ENCODE measurements around the gene USP20.

Gene USP20

DNA sequence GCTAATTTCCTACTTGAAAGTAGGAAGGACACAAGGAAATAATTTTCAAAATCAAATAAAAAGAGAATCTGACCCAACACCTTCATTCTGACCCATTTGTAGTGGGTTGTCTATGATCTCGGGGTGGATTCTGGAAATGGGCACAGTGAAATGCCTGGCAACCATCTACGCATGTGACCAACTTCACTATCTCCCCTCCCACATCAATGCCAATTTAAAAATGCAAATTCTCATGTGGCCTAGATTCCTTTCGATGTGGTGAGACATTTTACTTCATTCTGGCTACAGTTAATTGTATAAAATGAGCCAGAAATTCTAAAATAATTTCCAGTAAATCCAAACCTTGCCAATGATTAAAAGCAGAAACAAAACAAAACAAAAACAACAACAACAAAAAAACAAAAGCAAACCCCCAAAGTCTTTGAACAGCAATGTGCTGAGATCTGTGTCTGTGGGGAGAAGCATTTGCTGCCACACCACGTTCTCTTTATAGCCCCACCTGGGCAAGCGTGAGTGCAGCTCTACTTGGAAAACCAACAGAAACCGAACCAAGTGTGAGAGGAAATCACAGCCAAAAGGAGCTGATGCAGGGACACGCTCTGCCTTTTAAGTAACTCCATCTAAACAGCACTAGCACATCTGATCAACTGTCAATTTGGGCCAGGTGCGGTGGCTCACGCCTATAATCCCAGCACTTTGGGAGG lies 59.0 kb downstream of the USP20 start:
- DNase-seq = no peak

DNA sequence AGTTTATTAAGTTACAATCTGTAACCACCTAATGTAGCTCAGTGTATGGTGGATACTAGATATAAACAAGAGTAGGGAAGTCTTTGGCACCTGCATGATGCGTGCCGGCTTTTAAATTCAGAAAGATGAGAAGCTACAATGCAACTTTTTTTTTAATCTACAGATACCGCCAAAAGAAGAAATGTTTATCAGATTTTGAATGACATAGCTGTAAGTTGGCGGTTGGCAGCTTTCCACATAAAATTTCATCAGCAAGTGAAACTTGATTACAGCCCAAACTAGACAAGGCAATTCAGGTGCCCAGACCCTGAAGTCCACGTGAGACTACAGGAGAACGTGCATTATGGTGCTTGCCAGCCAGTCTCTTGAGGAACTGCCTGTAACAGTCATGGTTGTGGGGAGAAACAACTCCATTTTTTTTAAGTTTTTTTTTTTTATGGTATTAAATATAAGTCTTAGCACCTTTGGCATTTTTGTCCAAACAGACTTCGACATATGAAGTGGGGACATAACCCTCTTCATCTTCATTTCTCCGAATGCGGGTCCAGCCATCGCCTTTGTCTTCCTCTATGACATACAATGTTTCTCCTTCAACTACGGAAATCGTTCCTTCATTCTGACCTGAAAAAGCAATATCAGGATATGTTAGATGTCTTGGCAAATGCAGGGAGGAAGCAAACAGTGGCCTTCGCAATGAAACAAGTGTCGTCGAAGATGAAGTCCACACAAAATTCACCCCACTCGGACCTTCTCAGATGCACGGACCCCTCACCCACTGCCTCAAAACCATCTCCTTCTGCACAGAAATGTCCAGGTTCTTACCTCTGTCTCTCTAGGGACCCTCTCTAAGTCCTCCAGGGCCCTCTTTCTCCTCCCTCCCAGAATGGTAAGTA lies 60.4 kb downstream of the USP20 start:
- DNase-seq = no peak

- no peak for DNase-seq
Measured at GRCh38 chr9:129897263-129897662, 62.0 kb downstream of the USP20 start.

- DNase-seq = no peak
Measured at GRCh38 chr9:129898185-129898584, 62.9 kb downstream of the USP20 start.

- DNase-seq = no peak
Measured at GRCh38 chr9:129899620-129900019, 64.4 kb downstream of the USP20 start.

GRCh38 chr9:129900263-129901027 lies 65.2 kb downstream of the USP20 start:
- no peak for DNase-seq

DNA sequence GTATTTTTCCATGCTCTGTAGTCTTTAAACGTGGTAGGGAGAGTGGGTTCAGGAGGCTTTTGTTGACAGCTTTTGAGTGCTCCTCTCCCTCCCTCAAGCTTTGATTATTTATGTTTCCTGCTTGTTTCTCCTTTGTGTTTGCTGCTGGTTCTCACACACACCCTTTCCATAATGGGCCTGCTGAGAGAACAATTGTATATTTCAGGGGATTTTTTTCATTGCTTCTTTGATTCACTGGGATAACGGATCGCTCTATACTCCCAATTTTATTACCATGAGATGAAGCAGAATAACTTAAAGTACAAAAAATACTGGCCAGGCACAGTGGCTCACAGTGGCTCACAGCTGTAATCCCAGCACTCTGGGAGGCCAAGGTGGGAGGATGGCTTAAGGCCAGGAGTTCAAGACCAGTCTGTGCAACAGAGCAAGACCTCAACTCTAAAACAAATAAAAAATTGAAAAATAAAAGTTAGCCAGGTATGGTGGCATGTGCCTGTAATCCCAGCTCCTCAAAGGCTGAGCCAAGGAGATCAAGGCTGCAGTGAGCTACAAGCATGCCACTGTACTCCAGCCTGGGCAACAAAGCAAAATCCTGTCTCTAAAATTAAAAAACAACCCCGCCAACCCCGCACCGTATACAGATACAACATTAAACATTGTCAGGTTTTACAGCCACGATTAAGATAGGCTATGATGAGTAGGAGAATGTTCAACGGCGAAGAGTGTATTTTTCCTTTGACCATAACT lies 66.9 kb downstream of the USP20 start:
- DNase-seq = no peak

DNA sequence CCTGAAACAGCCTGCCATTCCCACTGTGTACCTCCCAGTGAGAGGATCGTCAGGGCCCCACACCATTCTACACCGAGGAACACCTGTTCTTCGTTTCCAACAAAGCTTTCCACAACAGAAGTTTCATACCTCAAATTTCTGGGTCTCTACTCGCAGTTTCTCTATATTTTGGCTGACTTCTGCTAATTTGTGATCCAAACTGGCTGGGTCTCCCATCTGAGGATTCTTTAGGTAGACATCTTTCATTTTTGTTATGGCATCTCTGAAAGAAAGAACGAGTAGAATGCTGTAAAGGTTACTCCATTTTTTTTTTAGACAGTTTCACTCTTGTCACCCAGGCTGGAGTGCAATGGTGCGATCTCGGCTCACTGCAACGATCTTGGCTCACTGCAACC lies 67.5 kb downstream of the USP20 start:
- DNase-seq = no peak

GRCh38 chr9:129904734-129905133 lies 69.5 kb downstream of the USP20 start:
- DNase-seq = no peak

DNA sequence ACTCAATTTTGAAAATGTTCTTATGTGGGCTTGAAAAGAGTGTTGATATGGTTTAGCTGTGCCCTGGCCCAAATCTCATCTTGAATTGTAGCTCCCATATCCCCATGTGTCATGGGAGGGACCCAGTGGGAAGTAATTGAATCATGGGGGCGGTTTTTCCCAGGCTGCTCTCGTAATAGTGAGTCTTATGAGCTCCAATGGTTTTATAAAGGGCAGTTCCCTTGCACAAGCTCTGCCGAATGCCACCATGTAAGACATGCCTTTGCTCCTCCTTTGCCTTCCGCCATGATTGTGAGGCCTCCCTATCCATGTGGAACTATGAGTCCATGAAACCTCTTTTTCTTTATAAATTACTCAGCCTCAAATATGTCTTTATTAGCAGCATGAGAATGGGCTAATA lies 71.0 kb downstream of the USP20 start:
- no peak for DNase-seq

GRCh38 chr9:129907201-129907600 lies 71.9 kb downstream of the USP20 start:
- DNase-seq = no peak

- no peak for DNase-seq
Measured at GRCh38 chr9:129908906-129909305, 73.6 kb downstream of the USP20 start.

DNA sequence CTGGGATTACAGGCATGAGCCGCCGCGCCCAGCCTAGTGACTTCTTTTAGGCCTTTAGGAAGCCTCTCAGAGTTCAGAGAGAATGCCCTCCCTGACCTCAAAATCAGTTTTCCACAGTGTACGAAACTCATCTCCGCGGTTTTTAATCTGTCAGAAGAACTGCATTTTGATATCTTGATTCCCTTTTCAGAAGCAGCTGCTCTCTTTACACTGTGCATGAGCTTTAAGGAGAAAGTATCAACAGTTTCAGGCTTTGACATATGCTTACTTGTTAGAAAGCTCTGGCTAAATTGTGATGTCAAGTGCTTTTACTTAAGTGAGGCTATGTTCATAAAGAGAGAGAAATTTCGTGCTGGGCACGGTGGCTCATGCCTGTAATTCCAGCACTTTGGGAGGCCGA lies 74.6 kb downstream of the USP20 start:
- DNase-seq = no peak

GRCh38 chr9:129910628-129911567 lies 75.6 kb downstream of the USP20 start:
- no peak for DNase-seq

- DNase-seq = no peak
Measured at GRCh38 chr9:129914051-129914450, 78.8 kb downstream of the USP20 start.

- DNase-seq = no peak
Measured at GRCh38 chr9:129916707-129917106, 81.4 kb downstream of the USP20 start.

- no peak for DNase-seq
Measured at GRCh38 chr9:129918296-129918950, 83.2 kb downstream of the USP20 start.

- no peak for DNase-seq
Measured at GRCh38 chr9:129919277-129919676, 84.0 kb downstream of the USP20 start.

- DNase-seq = no peak
Measured at GRCh38 chr9:129919841-129920240, 84.6 kb downstream of the USP20 start.

DNA sequence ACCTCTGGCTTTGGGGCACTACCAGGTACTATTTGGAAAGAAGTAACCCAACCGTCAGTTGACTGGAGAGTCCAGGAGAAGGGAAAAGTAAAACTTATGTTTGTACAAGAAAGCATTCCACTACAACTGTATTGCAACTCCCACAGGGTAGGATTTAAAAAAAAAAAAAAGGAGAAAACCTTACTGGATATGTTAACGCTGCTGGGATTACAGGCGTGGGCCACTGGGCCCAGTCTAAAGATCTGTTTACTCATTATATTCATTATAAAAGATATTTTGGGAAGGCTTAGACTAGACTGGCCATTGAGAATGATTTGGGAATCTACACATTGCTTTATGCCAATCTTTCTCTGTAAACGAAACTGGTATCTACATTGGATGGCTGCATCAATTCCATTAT lies 86.6 kb downstream of the USP20 start:
- no peak for DNase-seq

DNA sequence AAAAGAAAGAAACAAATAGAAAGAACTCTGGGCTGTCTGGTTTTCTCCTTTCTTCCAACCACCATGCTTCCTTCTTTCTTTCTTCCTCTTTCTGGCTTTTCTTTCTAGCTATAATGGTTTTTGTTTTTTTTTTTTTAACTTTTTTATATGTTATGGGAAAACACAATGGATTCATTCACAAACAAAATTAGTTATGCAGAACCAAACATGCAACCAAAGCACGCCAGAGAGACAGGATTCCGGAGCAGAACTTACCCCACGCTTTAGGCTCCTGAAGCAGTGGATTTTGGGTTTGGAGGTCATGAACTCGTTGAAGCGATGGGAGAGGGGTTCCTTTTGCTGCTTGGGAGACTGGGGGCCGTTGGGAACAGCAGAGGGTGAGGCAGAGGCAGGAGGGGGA lies 88.3 kb downstream of the USP20 start:
- DNase-seq = no peak

Data from NCI-H2171 (cell line).